Upper lobe of left lung (tissue), 4 donors: ENCODE measurements around the gene NUMA1.

ENCODE experiments used
- CTCF ChIP-seq, 6 experiments: fragments of 450-650 bp in 4 of 6; fragments of 200-600 bp in 2 of 6; sonication (generic) in 2 of 6; IDR thresholded peaks; one replicate each; pipeline ENCODE4 v1.5.1; 2016 to 2019; ENCODE audit warnings: antibody characterized with exemption in 6 of 6
- EP300 ChIP-seq, 4 donors: sonication (generic); formaldehyde crosslinking; IDR thresholded peaks; one replicate each; pipeline ENCODE4 v1.5.1; 2017; ENCODE audit warnings: antibody characterized with exemption in 4 of 4, control low read depth in 2 of 4
- POLR2A ChIP-seq, 4 donors: fragments of 450-650 bp; IDR thresholded peaks; one replicate each; pipeline ENCODE4 v1.5.1; 2016 to 2017; ENCODE audit warnings: antibody characterized with exemption in 4 of 4, mild to moderate bottlenecking in 2 of 4
- POLR2AphosphoS5 ChIP-seq, 2 donors: sonication (generic); formaldehyde crosslinking; IDR thresholded peaks; one replicate each; pipeline ENCODE4 v1.5.1; 2017; ENCODE audit warnings: antibody characterized with exemption in 2 of 2

GRCh38 chr11:72070491-72070890, 9.9 kb downstream of the NUMA1 start:
- TF ChIP-seq CTCF (IDR thresholded peaks at IDR 0.05) (no peak), POLR2A (IDR thresholded peaks at IDR 0.05) (no peak), EP300 (IDR thresholded peaks at IDR 0.05) (no peak), POLR2AphosphoS5 (IDR thresholded peaks at IDR 0.05) (no peak)
